GM12878 (cell line): ENCODE data around the gene METRN.

Source experiments
- CREM ChIP-seq: IDR thresholded peaks from 2 replicates; pipeline ENCODE4 v1.6.1; 2014; ENCODE audit warnings: antibody characterized with exemption, low read depth
- HDAC6 ChIP-seq: fragments of 200-600 bp; sonication (generic); IDR thresholded peaks from one replicate; pipeline ENCODE4 v1.8.0; 2017; ENCODE audit warnings: antibody characterized with exemption; ENCODE audit not compliant: unreplicated experiment
- RCOR1 ChIP-seq: conservative IDR thresholded peaks from 2 replicates; pipeline ENCODE4 v1.6.1; 2012; ENCODE audit warnings: low read depth, low read length, improper control_type of control experiment
- ZBED1 ChIP-seq: IDR thresholded peaks from 2 replicates; pipeline ENCODE4 v1.6.1; 2016; ENCODE audit warnings: borderline replicate concordance
- TF ChIP-seq, protein P1 (sequence below): fragments of 450-650 bp; IDR thresholded peaks from 2 replicates; pipeline ENCODE4 v1.6.1; 2016; ENCODE audit warnings: mild to moderate bottlenecking, moderate library complexity, borderline replicate concordance
- TF ChIP-seq, protein P2 (sequence below): IDR thresholded peaks from 2 replicates; pipeline ENCODE4 v1.6.1; 2012; ENCODE audit warnings: low read length, inconsistent platforms

DNA sequence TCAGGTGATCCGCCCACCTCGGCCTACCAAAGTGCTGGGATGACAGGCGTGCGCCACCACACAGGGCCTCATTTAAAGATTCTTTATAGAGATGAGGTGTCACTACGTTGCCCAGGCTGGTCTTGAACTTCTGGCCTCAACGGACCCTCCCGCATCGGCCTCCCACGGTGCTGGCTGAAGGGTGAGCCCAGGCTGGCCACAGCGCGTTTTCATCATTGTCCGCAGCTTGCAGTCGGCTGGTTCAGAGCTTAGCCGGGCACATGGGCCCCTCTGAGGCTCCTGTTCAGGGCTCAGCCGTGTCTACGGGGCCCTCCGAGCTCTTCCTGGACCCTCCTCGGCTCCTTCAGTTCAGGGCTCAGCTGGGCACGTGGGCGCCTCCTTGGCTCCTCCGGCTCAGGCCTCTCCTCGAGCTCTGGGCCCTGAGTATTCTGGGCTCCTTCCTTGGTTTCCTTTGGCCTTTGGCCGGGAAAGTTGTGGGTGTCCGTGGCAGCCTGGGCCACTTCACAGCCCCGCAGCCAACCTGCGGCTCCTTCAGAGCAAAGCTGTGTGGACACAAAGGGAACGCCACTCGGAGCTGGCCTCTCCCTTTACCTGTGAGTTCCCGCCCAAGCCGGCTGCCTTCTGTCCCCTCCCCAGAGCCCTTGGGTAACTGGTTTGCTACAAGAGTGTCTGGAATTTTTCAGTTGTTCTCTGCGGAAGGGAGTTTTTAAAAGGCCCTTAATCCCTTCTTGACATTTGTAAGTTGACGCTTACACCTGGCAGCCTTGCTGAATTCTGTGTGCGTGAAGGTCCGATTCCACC is 44.4 kb downstream of the METRN start:
- TF ChIP-seq HDAC6 (no peak), CREM (no peak), ZBED1 (no peak), RCOR1 (no peak)
- TF ChIP-seq, protein P1, sequence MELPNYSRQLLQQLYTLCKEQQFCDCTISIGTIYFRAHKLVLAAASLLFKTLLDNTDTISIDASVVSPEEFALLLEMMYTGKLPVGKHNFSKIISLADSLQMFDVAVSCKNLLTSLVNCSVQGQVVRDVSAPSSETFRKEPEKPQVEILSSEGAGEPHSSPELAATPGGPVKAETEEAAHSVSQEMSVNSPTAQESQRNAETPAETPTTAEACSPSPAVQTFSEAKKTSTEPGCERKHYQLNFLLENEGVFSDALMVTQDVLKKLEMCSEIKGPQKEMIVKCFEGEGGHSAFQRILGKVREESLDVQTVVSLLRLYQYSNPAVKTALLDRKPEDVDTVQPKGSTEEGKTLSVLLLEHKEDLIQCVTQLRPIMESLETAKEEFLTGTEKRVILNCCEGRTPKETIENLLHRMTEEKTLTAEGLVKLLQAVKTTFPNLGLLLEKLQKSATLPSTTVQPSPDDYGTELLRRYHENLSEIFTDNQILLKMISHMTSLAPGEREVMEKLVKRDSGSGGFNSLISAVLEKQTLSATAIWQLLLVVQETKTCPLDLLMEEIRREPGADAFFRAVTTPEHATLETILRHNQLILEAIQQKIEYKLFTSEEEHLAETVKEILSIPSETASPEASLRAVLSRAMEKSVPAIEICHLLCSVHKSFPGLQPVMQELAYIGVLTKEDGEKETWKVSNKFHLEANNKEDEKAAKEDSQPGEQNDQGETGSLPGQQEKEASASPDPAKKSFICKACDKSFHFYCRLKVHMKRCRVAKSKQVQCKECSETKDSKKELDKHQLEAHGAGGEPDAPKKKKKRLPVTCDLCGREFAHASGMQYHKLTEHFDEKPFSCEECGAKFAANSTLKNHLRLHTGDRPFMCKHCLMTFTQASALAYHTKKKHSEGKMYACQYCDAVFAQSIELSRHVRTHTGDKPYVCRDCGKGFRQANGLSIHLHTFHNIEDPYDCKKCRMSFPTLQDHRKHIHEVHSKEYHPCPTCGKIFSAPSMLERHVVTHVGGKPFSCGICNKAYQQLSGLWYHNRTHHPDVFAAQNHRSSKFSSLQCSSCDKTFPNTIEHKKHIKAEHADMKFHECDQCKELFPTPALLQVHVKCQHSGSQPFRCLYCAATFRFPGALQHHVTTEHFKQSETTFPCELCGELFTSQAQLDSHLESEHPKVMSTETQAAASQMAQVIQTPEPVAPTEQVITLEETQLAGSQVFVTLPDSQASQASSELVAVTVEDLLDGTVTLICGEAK = no peak
- TF ChIP-seq, protein P2, sequence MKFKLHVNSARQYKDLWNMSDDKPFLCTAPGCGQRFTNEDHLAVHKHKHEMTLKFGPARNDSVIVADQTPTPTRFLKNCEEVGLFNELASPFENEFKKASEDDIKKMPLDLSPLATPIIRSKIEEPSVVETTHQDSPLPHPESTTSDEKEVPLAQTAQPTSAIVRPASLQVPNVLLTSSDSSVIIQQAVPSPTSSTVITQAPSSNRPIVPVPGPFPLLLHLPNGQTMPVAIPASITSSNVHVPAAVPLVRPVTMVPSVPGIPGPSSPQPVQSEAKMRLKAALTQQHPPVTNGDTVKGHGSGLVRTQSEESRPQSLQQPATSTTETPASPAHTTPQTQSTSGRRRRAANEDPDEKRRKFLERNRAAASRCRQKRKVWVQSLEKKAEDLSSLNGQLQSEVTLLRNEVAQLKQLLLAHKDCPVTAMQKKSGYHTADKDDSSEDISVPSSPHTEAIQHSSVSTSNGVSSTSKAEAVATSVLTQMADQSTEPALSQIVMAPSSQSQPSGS = no peak
